ENCODE data around the gene MLEC.

Gene MLEC
- total RNA-seq, result 51.2 reads per million, percentile 69 among the genes with 10 or more reads in this experiment

- peak; percentile 98 for DNase-seq
Measured at GRCh38 chr12:120686690-120687577, at the start of gene MLEC. Gene MLEC (plus strand): TSS chr12:120687149. CDS start chr12:120687297, 148 bp downstream.

- DNase-seq, result peak; percentile 58
Measured at GRCh38 chr12:120639771-120640721, 46.9 kb upstream of the MLEC start, which contains the start of gene CABP1. Gene CABP1 (plus strand): TSS chr12:120640626. CDS start chr12:120640686, 60 bp downstream.

- peak; percentile 20 for DNase-seq
Measured at GRCh38 chr12:120640861-120641833, 45.8 kb upstream of the MLEC start.

DNA sequence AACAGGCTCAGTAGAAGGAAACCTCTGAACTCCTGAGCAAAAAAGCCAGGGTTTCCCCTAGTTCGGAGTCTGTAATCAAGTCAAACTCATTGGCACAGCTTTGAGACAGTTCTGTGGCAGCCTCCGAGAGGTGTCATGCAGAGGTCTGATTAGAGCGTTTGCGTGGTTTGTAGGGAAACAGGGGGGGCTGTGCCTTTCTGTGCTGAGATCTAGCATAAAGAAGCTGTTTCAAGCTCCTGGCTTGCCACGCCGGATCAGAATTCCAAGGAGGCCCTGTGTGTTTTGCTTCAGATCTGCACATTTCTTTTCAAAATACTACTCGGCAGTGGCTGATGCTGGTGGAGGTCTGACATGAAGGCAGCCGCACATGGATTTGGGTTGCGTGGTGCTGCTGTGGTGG lies 44.8 kb upstream of the MLEC start:
- no peak for DNase-seq

- DNase-seq, result no peak
Measured at GRCh38 chr12:120642826-120643225, 44.1 kb upstream of the MLEC start.

DNA sequence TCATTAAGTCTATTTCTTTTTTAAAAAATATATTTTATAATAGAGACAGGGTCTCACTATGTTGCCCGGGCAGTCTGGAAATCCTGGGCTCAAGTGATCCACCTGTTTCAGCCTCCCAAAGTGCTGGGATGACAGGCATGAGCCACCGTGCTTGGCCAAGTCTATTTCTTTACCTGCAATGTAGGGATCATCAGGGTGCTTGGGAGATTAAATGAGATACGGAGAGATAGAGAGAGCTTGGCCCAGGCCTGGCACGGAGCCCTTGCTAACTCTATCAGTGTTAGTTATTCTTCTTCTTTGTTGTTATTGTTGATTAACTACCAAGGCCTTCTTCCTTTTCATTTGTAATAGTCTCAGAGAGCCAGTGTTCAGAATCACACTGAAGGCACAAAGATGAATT lies 43.4 kb upstream of the MLEC start:
- no peak for DNase-seq

- DNase-seq, result no peak
Measured at GRCh38 chr12:120646044-120646443, 40.9 kb upstream of the MLEC start.

DNA sequence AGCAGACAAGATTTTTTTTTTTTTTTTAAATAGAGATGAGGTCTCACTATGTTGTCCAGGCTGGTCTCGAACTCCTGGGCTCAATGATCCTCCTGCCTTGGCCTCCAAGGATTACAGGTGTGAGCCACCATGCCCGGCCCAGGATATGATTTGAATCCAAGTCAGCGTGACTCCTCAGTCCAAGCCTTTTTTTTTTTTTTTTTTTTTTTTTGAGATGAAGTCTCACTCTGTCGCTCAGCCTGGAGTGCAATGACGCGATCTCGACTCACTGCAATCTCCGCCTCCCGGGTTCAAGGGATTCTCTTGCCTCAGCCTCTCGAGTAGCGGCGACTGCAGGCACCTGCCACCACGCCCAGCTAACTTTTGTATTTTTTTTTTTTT lies 39.6 kb upstream of the MLEC start:
- no peak for DNase-seq

- DNase-seq, result no peak
Measured at GRCh38 chr12:120649442-120650232, 37.3 kb upstream of the MLEC start.

DNA sequence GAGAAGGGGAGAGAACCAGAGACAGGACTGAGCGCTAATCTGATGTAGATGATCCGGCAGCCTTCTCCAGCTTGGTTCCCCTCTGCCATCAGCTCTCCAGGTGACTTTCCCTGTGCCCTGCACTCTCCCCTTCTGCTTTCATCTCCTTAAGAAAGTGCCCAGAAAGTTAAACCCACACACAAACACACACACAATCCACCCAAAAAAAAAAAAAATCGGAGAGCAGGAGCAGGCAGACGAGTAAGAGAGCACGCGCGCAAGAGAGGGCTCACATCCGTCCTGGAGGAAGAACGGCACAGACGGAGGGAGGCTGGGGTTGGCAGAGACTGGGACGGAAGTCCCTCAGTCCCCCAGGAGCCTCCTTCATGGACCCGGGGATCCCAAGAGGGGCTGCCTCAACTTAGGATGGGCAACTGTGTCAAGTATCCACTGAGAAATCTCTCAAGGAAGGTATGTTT lies 36.7 kb upstream of the MLEC start:
- no peak for DNase-seq

GRCh38 chr12:120651821-120652220 lies 35.1 kb upstream of the MLEC start:
- DNase-seq, result no peak

DNA sequence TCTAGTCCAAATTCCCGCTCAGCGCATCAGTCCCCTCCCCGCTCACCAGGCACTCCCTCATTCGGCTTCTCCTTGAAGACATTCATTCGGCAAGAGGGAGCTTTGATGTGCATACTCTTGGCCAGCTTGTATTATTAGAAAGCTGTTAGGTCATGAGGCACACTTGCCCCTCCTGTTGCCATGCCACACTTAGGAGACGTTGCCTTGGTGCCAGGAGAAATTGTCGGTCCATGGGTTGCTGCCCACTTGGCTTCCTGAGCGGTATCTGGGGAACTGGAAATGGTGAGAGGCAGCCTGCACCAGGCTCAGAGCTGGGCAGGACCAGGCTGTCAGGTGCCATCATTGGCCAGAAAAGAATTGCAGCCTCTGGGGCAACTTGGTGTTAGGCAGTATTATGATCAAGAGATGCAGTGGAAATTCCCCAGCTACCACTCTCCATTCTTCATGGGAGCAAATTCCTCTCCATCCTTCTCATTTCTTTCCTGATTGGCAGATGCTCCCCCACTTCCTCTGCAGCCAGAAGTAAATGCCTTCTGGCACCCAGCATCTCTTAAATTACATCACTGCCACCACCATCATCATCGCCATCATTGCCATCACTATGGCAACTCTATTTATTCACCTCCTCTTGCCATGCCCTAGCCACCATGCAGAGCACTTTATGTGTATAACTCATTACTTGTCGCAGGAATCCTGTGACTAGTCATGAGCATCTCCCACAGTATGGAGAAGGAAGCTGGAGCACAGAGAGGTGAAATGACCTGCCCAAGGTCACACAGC lies 34.1 kb upstream of the MLEC start:
- DNase-seq, result no peak

DNA sequence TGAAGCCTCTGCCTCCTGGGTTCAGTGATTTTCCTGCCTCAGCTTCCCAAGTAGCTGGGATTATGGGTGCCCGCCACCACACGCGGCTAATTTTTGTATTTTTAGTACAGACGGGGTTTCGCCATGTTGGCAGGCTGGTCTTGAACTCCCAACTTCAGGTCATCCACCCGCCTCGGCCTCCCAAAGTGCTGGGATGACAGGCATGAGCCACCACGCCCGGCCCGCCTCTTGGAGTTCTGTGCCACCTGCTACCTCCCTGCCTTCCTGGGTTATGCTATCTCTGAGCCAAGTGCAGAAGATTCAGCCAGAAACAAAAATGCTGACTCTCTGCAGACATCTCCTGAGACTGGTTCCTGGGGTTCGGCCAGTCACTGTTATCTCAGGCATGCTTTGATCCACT lies 33.3 kb upstream of the MLEC start:
- DNase-seq, result no peak

GRCh38 chr12:120654656-120655055 lies 32.3 kb upstream of the MLEC start:
- DNase-seq, result no peak

GRCh38 chr12:120656008-120656407 lies 30.9 kb upstream of the MLEC start:
- no peak for DNase-seq

DNA sequence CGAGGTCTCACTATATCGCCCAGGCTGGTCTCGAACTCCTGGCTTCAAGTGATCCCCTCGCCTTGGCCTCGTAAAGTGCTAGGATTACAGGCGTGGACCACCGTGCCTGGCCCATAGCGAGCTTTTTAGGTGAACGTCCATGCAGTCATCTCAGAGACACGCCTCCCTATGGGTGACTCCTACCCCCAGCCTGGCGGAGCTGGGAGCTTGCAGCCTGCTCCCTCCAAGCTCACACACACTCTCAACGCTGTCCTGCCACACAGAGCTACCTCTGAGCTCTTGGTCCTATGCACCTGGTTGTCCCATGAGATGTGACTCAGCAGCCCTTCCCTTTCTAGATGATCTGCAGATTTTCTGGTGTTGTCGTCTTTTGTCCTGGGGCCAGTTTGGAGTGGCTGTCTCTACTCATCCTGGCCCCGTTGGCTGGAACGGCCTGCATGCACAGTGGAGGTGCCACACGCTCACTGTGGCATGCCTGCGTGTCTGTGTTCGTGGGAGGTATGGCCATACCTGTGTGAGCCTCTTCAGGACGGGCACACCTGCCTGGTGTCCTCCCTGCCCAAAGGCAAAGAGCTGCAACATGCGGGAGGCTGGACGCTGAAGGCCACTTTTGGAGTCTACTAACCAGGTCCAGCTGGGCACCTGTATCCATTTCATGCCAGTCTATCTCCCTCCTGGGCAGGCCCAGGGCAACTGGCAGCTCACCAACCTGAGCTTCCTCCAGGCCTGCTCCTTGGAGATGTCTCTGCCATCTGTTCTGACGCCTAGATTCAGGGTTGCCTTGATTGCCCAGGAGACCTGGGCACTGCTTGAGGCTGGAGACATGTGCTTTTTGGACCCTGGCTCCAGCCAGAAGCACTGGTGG lies 28.4 kb upstream of the MLEC start:
- DNase-seq, result no peak

DNA sequence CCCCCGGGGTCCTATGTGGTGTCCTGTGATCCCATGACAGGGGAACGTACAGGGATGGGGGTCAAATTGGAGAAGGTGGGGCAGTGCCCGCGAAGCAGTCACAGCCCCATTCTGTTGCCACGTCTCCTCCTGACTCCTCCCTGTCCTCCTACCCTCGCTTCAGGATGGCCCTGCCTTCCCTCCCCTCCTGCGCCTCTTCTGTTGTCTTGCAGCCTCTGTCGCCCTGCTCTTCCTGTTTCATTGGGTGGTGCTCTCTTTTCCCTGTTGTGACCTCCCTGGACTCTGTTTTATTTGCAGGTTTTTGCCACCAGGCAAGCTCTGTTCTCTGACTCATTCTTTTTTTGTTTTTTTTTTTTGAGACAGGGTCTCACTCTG lies 27.8 kb upstream of the MLEC start:
- no peak for DNase-seq

DNA sequence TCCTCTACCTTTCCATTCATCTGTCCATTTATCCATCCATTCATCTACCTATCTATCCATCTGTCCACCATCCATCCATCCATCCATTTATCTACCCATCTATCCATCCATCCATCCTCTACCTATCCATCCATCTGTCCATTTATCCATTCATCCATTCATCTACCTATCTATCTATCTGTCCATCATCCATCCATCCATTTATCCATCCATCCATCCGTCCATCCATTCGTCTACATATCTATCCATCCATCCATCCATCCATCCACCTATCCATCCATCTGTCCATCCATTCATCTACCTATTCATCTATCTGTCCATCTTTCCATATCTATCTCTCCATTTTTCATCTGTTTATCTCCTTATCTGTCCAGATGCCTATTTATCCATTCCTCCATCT lies 25.5 kb upstream of the MLEC start:
- DNase-seq, result no peak

- no peak for DNase-seq
Measured at GRCh38 chr12:120662879-120663278, 24.1 kb upstream of the MLEC start.
